IPS-18a (cell line): ENCODE data around the gene ASTN2.

ENCODE experiments used
- H3K27ac ChIP-seq: one replicate; pipeline ENCODE4 v1.5.1; 2013; ENCODE audit warnings: low read length
- H3K27me3 ChIP-seq: one replicate; pipeline ENCODE4 v1.6.1; 2013; ENCODE audit warnings: mild to moderate bottlenecking, low read length; ENCODE audit not compliant: control insufficient read depth, insufficient read depth
- H3K36me3 ChIP-seq: one replicate; pipeline ENCODE4 v1.6.1; 2013; ENCODE audit warnings: low read depth, low read length; ENCODE audit not compliant: control insufficient read depth
- H3K4me1 ChIP-seq: one replicate; pipeline ENCODE4 v1.6.1; 2013; ENCODE audit warnings: low read depth, low read length; ENCODE audit not compliant: control insufficient read depth
- H3K4me3 ChIP-seq: one replicate; pipeline ENCODE4 v1.5.1; 2013; ENCODE audit warnings: low read length
- H3K9ac ChIP-seq: one replicate; pipeline ENCODE4 v1.6.1; 2013; ENCODE audit warnings: mild to moderate bottlenecking, low read length, moderate library complexity
- H3K9me3 ChIP-seq: one replicate; pipeline ENCODE4 v1.6.1; 2013; ENCODE audit warnings: low read depth, low read length; ENCODE audit not compliant: control insufficient read depth

Gene ASTN2

GRCh38 chr9:116941266-116941665, 473.6 kb downstream of the ASTN2 start:
- H3K36me3 ChIP-seq: no peaks in the 10 kb centered on the region
- H3K4me3 ChIP-seq: no peak overlapping the region
- no peaks in the 10 kb centered on the region for H3K27me3 ChIP-seq
- no peaks in the 10 kb centered on the region for H3K9me3 ChIP-seq
- peaks cover 12% of the 10 kb centered on the region for H3K4me1 ChIP-seq
- H3K27ac ChIP-seq: no peak overlapping the region
- no peak overlapping the region for H3K9ac ChIP-seq

- Histone ChIP-seq H3K27ac (no peak overlapping the region), H3K36me3 (no peaks in the 10 kb centered on the region), H3K4me3 (no peak overlapping the region), H3K4me1 (peaks cover 7% of the 10 kb centered on the region), H3K27me3 (no peaks in the 10 kb centered on the region), H3K9me3 (no peaks in the 10 kb centered on the region), H3K9ac (no peak overlapping the region)
Observed at GRCh38 chr9:116940614-116941215, 474.1 kb downstream of the ASTN2 start.

GRCh38 chr9:116939614-116940013, 475.2 kb downstream of the ASTN2 start:
- no peaks in the 10 kb centered on the region for H3K36me3 ChIP-seq
- H3K9me3 ChIP-seq: no peaks in the 10 kb centered on the region
- no peaks in the 10 kb centered on the region for H3K27me3 ChIP-seq
- H3K4me1 ChIP-seq: no peaks in the 10 kb centered on the region
- H3K4me3 ChIP-seq: no peak overlapping the region
- no peak overlapping the region for H3K27ac ChIP-seq
- no peak overlapping the region for H3K9ac ChIP-seq

- Histone ChIP-seq H3K36me3 (no peaks in the 10 kb centered on the region), H3K27ac (no peak overlapping the region), H3K4me1 (no peaks in the 10 kb centered on the region), H3K9me3 (no peaks in the 10 kb centered on the region), H3K9ac (no peak overlapping the region), H3K4me3 (no peak overlapping the region), H3K27me3 (no peaks in the 10 kb centered on the region)
Observed at GRCh38 chr9:116939161-116939560, 475.7 kb downstream of the ASTN2 start.

- Histone ChIP-seq H3K4me3 (no peak overlapping the region), H3K4me1 (no peaks in the 10 kb centered on the region), H3K9me3 (no peaks in the 10 kb centered on the region), H3K36me3 (no peaks in the 10 kb centered on the region), H3K27me3 (no peaks in the 10 kb centered on the region), H3K9ac (no peak overlapping the region), H3K27ac (no peak overlapping the region)
Observed at GRCh38 chr9:116937361-116937760, 477.5 kb downstream of the ASTN2 start.

GRCh38 chr9:116935149-116935897, 479.5 kb downstream of the ASTN2 start:
- no peak overlapping the region for H3K9ac ChIP-seq
- no peak overlapping the region for H3K4me3 ChIP-seq
- peaks cover under 1% of the 10 kb centered on the region for H3K4me1 ChIP-seq
- no peaks in the 10 kb centered on the region for H3K27me3 ChIP-seq
- H3K36me3 ChIP-seq: no peaks in the 10 kb centered on the region
- no peaks in the 10 kb centered on the region for H3K9me3 ChIP-seq
- H3K27ac ChIP-seq: no peak overlapping the region

GRCh38 chr9:116934131-116934530, 480.7 kb downstream of the ASTN2 start:
- Histone ChIP-seq H3K4me3 (no peak overlapping the region), H3K27me3 (no peaks in the 10 kb centered on the region), H3K9ac (no peak overlapping the region), H3K27ac (no peak overlapping the region), H3K36me3 (no peaks in the 10 kb centered on the region), H3K4me1 (peaks cover 11% of the 10 kb centered on the region), H3K9me3 (no peaks in the 10 kb centered on the region)

- Histone ChIP-seq H3K27me3 (no peaks in the 10 kb centered on the region), H3K4me1 (peaks cover 20% of the 10 kb centered on the region), H3K36me3 (no peaks in the 10 kb centered on the region), H3K9me3 (no peaks in the 10 kb centered on the region), H3K27ac (no peak overlapping the region), H3K4me3 (no peak overlapping the region), H3K9ac (no peak overlapping the region)
Observed at GRCh38 chr9:116933251-116933650, 481.6 kb downstream of the ASTN2 start.

GRCh38 chr9:116929621-116930020, 485.2 kb downstream of the ASTN2 start:
- Histone ChIP-seq H3K36me3 (no peaks in the 10 kb centered on the region), H3K27me3 (no peaks in the 10 kb centered on the region), H3K27ac (no peak overlapping the region), H3K4me1 (peaks cover 35% of the 10 kb centered on the region), H3K9me3 (no peaks in the 10 kb centered on the region), H3K4me3 (no peak overlapping the region), H3K9ac (no peak overlapping the region)

- no peaks in the 10 kb centered on the region for H3K27me3 ChIP-seq
- peaks cover 35% of the 10 kb centered on the region for H3K4me1 ChIP-seq
- peak overlapping the region; percentile 51 for H3K27ac ChIP-seq
Observed at GRCh38 chr9:116928884-116929283, 486.0 kb downstream of the ASTN2 start.

GRCh38 chr9:116928289-116928688, 486.6 kb downstream of the ASTN2 start:
- H3K36me3 ChIP-seq: no peaks in the 10 kb centered on the region
- H3K27me3 ChIP-seq: no peaks in the 10 kb centered on the region
- H3K27ac ChIP-seq: peak overlapping the region; percentile 51
- H3K9ac ChIP-seq: peak overlapping the region; percentile 36
- H3K4me3 ChIP-seq: peak overlapping the region; percentile 21
- H3K9me3 ChIP-seq: no peaks in the 10 kb centered on the region
- H3K4me1 ChIP-seq: peaks cover 35% of the 10 kb centered on the region

More at GRCh38 chr9:116928884-116929283, 486.0 kb downstream of the ASTN2 start:
- Histone ChIP-seq H3K4me3 (peak overlapping the region; percentile 21), H3K9ac (peak overlapping the region; percentile 36), H3K36me3 (no peaks in the 10 kb centered on the region), H3K9me3 (no peaks in the 10 kb centered on the region)

- H3K9me3 ChIP-seq: no peaks in the 10 kb centered on the region
- peaks cover 35% of the 10 kb centered on the region for H3K4me1 ChIP-seq
- H3K36me3 ChIP-seq: no peaks in the 10 kb centered on the region
- peak overlapping the region; percentile 24 for H3K27ac ChIP-seq
- H3K9ac ChIP-seq: no peak overlapping the region
- H3K4me3 ChIP-seq: peak overlapping the region; percentile 5
- no peaks in the 10 kb centered on the region for H3K27me3 ChIP-seq
Observed at GRCh38 chr9:116927726-116928125, 487.1 kb downstream of the ASTN2 start.
